Neural progenitor cell (in vitro differentiated cells): ENCODE measurements around the gene RPL27. TPM values are rescaled to one million over a fixed set of nuclear protein-coding genes. Genes with fewer than 3 reads are reported as not detected.
"Not testable (repeated sequence)": the region's sequence is repeated elsewhere in the genome, so short reads cannot be mapped to it uniquely, and the experiment has no call there.

Experiments used
- DNase-seq: peaks from one replicate; pipeline ENCODE4 v3.0.0-alpha.2; 2016; ENCODE audit warnings: low spot score
- H2AFZ ChIP-seq: fragments of 200-600 bp; sonication (generic); replicated peaks from 2 replicates; pipeline ENCODE4 v1.6.1; 2016; ENCODE audit warnings: antibody characterized with exemption
- H3F3A ChIP-seq: fragments of 200-600 bp; sonication (generic); 2 replicates; pipeline ENCODE4 v1.6.1; 2016; ENCODE audit warnings: antibody characterized with exemption, low read depth
- H3K27ac ChIP-seq: fragments of 200-600 bp; sonication (generic); 2 replicates; pipeline ENCODE4 v1.5.1; 2016; ENCODE audit warnings: mild to moderate bottlenecking
- H3K27me3 ChIP-seq: fragments of 200-600 bp; sonication (generic); 2 replicates; pipeline ENCODE4 v1.6.1; 2016; ENCODE audit warnings: mild to moderate bottlenecking, moderate library complexity
- H3K36me3 ChIP-seq: fragments of 200-600 bp; sonication (generic); 2 replicates; pipeline ENCODE4 v1.5.1; 2016
- H3K4me1 ChIP-seq: fragments of 200-600 bp; sonication (generic); 2 replicates; pipeline ENCODE4 v1.6.1; 2016; ENCODE audit warnings: mixed run types
- H3K4me2 ChIP-seq: fragments of 200-600 bp; sonication (generic); 2 replicates; pipeline ENCODE4 v1.6.1; 2016
- H3K4me3 ChIP-seq: fragments of 200-600 bp; sonication (generic); 2 replicates; pipeline ENCODE4 v1.5.1; 2016
- H3K79me2 ChIP-seq: fragments of 200-600 bp; sonication (generic); 2 replicates; pipeline ENCODE4 v1.6.1; 2016; ENCODE audit warnings: low read depth
- H3K9ac ChIP-seq: fragments of 200-600 bp; sonication (generic); 2 replicates; pipeline ENCODE4 v1.6.1; 2016
- H3K9me3 ChIP-seq: fragments of 200-600 bp; sonication (generic); 2 replicates; pipeline ENCODE4 v1.5.1; 2016; ENCODE audit warnings: low read depth
- H4K20me1 ChIP-seq: fragments of 200-600 bp; sonication (generic); 2 replicates; pipeline ENCODE4 v1.6.1; 2016; ENCODE audit warnings: low read depth
- H3K27ac Mint-ChIP-seq: 3 replicates; pipeline ENCODE4 v1.8.0; 2021; ENCODE audit warnings: mixed read lengths
- H3K27me3 Mint-ChIP-seq: 2 replicates; pipeline ENCODE4 v1.8.0; 2022; ENCODE audit warnings: low read depth, mild to moderate bottlenecking, inconsistent platforms, moderate library complexity, mixed read lengths; ENCODE audit not compliant: insufficient read depth
- H3K36me3 Mint-ChIP-seq: 3 replicates; pipeline ENCODE4 v1.8.0; 2021; ENCODE audit warnings: mixed read lengths
- H3K4me1 Mint-ChIP-seq: 3 replicates; pipeline ENCODE4 v1.8.0; 2021; ENCODE audit warnings: mixed read lengths
- H3K4me3 Mint-ChIP-seq: 3 replicates; pipeline ENCODE4 v1.8.0; 2021; ENCODE audit warnings: mild to moderate bottlenecking, moderate library complexity, mixed read lengths
- H3K9me3 Mint-ChIP-seq: 3 replicates; pipeline ENCODE4 v1.8.0; 2020; ENCODE audit warnings: mixed read lengths
- CTCF ChIP-seq: fragments of 200-600 bp; sonication (generic); IDR thresholded peaks from 2 replicates; pipeline ENCODE4 v1.5.1; 2017; ENCODE audit warnings: antibody characterized with exemption, mild to moderate bottlenecking
- EZH2 ChIP-seq: fragments of 200-600 bp; sonication (generic); IDR thresholded peaks from 2 replicates; pipeline ENCODE4 v1.6.1; 2017; ENCODE audit warnings: antibody characterized with exemption, mild to moderate bottlenecking, moderate library complexity
- EZH2phosphoT487 ChIP-seq: fragments of 200-600 bp; sonication (generic); IDR thresholded peaks from 2 replicates; pipeline ENCODE4 v1.6.1; 2017; ENCODE audit warnings: antibody characterized with exemption
- total RNA-seq: library from RNA; depleted of rRNA; stranded (reverse); fragments of >200 nt; gene quantifications from 2 replicates; pipeline ENCODE4 v1.2.3, GENCODE V29; 2015; ENCODE audit warnings: low replicate concordance

RPL27 gene
- total RNA-seq, 1 donor from 2014 or later = 1,934 TPM

- H3K9me3 Mint-ChIP-seq = no peaks in the 10 kb centered on the region
- peaks cover 10% of the 10 kb centered on the region for H3K4me1 ChIP-seq
- H2AFZ ChIP-seq = no peak overlapping the region
- peaks cover 31% of the 10 kb centered on the region for H3K36me3 Mint-ChIP-seq
- H3K27ac Mint-ChIP-seq = peak overlapping the region; percentile 98
- H3K27ac ChIP-seq = peak overlapping the region; percentile 97
- TF ChIP-seq EZH2 = no peak
- TF ChIP-seq CTCF = no peak
- TF ChIP-seq EZH2phosphoT487 = no peak
- DNase-seq = no peak
- peaks cover 32% of the 10 kb centered on the region for H3K79me2 ChIP-seq
- peak overlapping the region; percentile 79 for H3K4me3 ChIP-seq
- H3K27me3 ChIP-seq = no peaks in the 10 kb centered on the region
- H4K20me1 ChIP-seq = peaks cover 27% of the 10 kb centered on the region
- peaks cover 24% of the 10 kb centered on the region for H3K4me1 Mint-ChIP-seq
- H3K9me3 ChIP-seq = no peaks in the 10 kb centered on the region
- H3K4me2 ChIP-seq = peak overlapping the region; percentile 92
- H3K4me3 Mint-ChIP-seq = peak overlapping the region; percentile 99
- peaks cover 6% of the 10 kb centered on the region for H3K36me3 ChIP-seq
- peaks cover 67% of the 10 kb centered on the region for H3F3A ChIP-seq
- H3K27me3 Mint-ChIP-seq = no peaks in the 10 kb centered on the region
- peak overlapping the region; percentile 99 for H3K9ac ChIP-seq
These were observed 845 bp downstream of the RPL27 start for GRCh38 chr17:42999003-42999525.

- H3K36me3 ChIP-seq, H3K4me2 ChIP-seq, H3K27ac Mint-ChIP-seq: not testable (repeated sequence)
These were observed 2.7 kb downstream of the RPL27 start for GRCh38 chr17:43000894-43001293.

GRCh38 chr17:43003542-43004172 is 5.4 kb downstream of the RPL27 start:
- H2AFZ ChIP-seq = no peak overlapping the region
- H3K4me1 ChIP-seq = peaks cover 14% of the 10 kb centered on the region
- peaks cover 72% of the 10 kb centered on the region for H3F3A ChIP-seq
- TF ChIP-seq EZH2phosphoT487 (no peak), CTCF (no peak), EZH2 (no peak)
- H3K9ac ChIP-seq = no peak overlapping the region
- H3K27me3 ChIP-seq = no peaks in the 10 kb centered on the region
- Mint-ChIP-seq H3K9me3 (no peaks in the 10 kb centered on the region), H3K27ac (no peak overlapping the region), H3K36me3 (peaks cover 25% of the 10 kb centered on the region), H3K4me1 (peaks cover 17% of the 10 kb centered on the region), H3K27me3 (peaks cover 2% of the 10 kb centered on the region), H3K4me3 (peak overlapping the region; percentile 41)
- H4K20me1 ChIP-seq = peaks cover 25% of the 10 kb centered on the region
- no peak overlapping the region for H3K27ac ChIP-seq
- H3K79me2 ChIP-seq = peaks cover 28% of the 10 kb centered on the region
- H3K9me3 ChIP-seq = no peaks in the 10 kb centered on the region
- no peak overlapping the region for H3K4me2 ChIP-seq
- peaks cover 6% of the 10 kb centered on the region for H3K36me3 ChIP-seq
- DNase-seq = no peak
- no peak overlapping the region for H3K4me3 ChIP-seq

More at GRCh38 chr17:43000894-43001293, 2.7 kb downstream of the RPL27 start:
- H3K9ac ChIP-seq, H3K27me3 Mint-ChIP-seq, H3K27me3 ChIP-seq, H3K4me3 ChIP-seq, H3K27ac ChIP-seq, H3K9me3 Mint-ChIP-seq, H3K4me3 Mint-ChIP-seq, H2AFZ ChIP-seq, H3K9me3 ChIP-seq, DNase-seq: not testable (repeated sequence)
- Mint-ChIP-seq H3K36me3 (peaks cover 28% of the 10 kb centered on the region), H3K4me1 (peaks cover 22% of the 10 kb centered on the region)
- peaks cover 74% of the 10 kb centered on the region for H3F3A ChIP-seq
- H4K20me1 ChIP-seq = peaks cover 27% of the 10 kb centered on the region
- peaks cover 10% of the 10 kb centered on the region for H3K4me1 ChIP-seq
- peaks cover 32% of the 10 kb centered on the region for H3K79me2 ChIP-seq
